GM18508 (cell line): ENCODE data around the gene ACMSD.
"Not testable (repeated sequence)": the region's sequence is repeated elsewhere in the genome, so short reads cannot be mapped to it uniquely, and the experiment has no call there.

Experiments
- ATAC-seq: cut with Tn5 transposase; IDR thresholded peaks from one replicate; pipeline ENCODE4 v1.9.1; 2021; ENCODE audit warnings: moderate number of reproducible peaks; ENCODE audit not compliant: insufficient read depth, unreplicated experiment

Gene ACMSD

GRCh38 chr2:134838143-134838620 lies at the start of gene ACMSD:
Gene ACMSD (plus strand): TSS chr2:134838616. CDS start chr2:134838683, 67 bp downstream.
- no peak for ATAC-seq

- no peak for ATAC-seq
Measured at GRCh38 chr2:134790487-134790886, 47.9 kb upstream of the ACMSD start.

GRCh38 chr2:134791616-134792015 lies 46.8 kb upstream of the ACMSD start:
- no peak for ATAC-seq

GRCh38 chr2:134792186-134792585 lies 46.2 kb upstream of the ACMSD start:
- ATAC-seq: no peak

GRCh38 chr2:134795765-134796164 lies 42.7 kb upstream of the ACMSD start:
- ATAC-seq: no peak

GRCh38 chr2:134796373-134796772 lies 42.0 kb upstream of the ACMSD start:
- ATAC-seq: no peak

- ATAC-seq: no peak
Measured at GRCh38 chr2:134799936-134800335, 38.5 kb upstream of the ACMSD start.

- no peak for ATAC-seq
Measured at GRCh38 chr2:134800341-134800740, 38.1 kb upstream of the ACMSD start.

GRCh38 chr2:134803609-134804405 lies 34.6 kb upstream of the ACMSD start:
- not testable (repeated sequence) for ATAC-seq

- no peak for ATAC-seq
Measured at GRCh38 chr2:134815741-134816140, 22.7 kb upstream of the ACMSD start.

- no peak for ATAC-seq
Measured at GRCh38 chr2:134818321-134818720, 20.1 kb upstream of the ACMSD start.

- no peak for ATAC-seq
Measured at GRCh38 chr2:134819334-134819733, 19.1 kb upstream of the ACMSD start.

- ATAC-seq: no peak
Measured at GRCh38 chr2:134823431-134823830, 15.0 kb upstream of the ACMSD start.

- no peak for ATAC-seq
Measured at GRCh38 chr2:134823832-134824231, 14.6 kb upstream of the ACMSD start.

- not testable (repeated sequence) for ATAC-seq
Measured at GRCh38 chr2:134825716-134826115, 12.7 kb upstream of the ACMSD start.

- no peak for ATAC-seq
Measured at GRCh38 chr2:134835471-134835870, 2.9 kb upstream of the ACMSD start.

GRCh38 chr2:134836986-134837385 lies 1.4 kb upstream of the ACMSD start:
- no peak for ATAC-seq

- no peak for ATAC-seq
Measured at GRCh38 chr2:134839649-134840048, 1.2 kb downstream of the ACMSD start.

GRCh38 chr2:134842930-134843490 lies 4.6 kb downstream of the ACMSD start:
- no peak for ATAC-seq

GRCh38 chr2:134843968-134844367 lies 5.6 kb downstream of the ACMSD start:
- ATAC-seq: no peak

GRCh38 chr2:134845028-134845427 lies 6.6 kb downstream of the ACMSD start:
- no peak for ATAC-seq

GRCh38 chr2:134845719-134846118 lies 7.3 kb downstream of the ACMSD start:
- ATAC-seq: no peak
